Measurements from ENCODE around the gene EPHA10.

EPHA10 gene

DNA sequence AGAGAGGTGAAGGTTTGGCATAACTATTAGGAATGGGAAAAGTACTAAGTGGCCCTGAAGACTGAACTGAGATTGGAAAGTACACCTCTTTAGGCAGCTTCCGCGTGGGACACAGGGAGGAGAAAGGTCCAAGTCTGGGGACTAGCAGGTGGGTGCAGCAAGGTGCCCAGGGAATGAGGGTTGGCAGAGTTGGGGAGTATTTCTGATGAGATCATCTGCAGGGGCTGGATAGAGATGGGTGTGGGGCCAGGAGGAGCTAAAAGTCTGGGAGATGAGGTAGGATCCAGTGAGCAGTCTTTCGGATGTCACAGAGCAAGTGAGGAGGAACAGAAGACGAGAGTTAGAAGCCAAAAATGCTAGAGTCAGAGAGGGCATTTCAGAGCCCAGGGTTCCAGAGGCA, 36.5 kb downstream of the EPHA10 start:
- no peak overlapping the region for H3K4me3 ChIP-seq (ENCODE audit: low read length)
- no peak overlapping the region for H3K27ac ChIP-seq (ENCODE audit: low read length)
- H3K9me3 ChIP-seq (ENCODE audit: control insufficient read depth, low read depth, low read length) = no peaks in the 10 kb centered on the region
- H3K4me1 ChIP-seq (ENCODE audit: control insufficient read depth, low read depth, low read length) = no peaks in the 10 kb centered on the region
- H3K36me3 ChIP-seq (ENCODE audit: control insufficient read depth, low read depth, low read length) = no peaks in the 10 kb centered on the region
- no peak overlapping the region for H3K9ac ChIP-seq (ENCODE audit: low read length)
- H3K27me3 ChIP-seq (ENCODE audit: control insufficient read depth, insufficient read depth, low read length) = peaks cover 1% of the 10 kb centered on the region

DNA sequence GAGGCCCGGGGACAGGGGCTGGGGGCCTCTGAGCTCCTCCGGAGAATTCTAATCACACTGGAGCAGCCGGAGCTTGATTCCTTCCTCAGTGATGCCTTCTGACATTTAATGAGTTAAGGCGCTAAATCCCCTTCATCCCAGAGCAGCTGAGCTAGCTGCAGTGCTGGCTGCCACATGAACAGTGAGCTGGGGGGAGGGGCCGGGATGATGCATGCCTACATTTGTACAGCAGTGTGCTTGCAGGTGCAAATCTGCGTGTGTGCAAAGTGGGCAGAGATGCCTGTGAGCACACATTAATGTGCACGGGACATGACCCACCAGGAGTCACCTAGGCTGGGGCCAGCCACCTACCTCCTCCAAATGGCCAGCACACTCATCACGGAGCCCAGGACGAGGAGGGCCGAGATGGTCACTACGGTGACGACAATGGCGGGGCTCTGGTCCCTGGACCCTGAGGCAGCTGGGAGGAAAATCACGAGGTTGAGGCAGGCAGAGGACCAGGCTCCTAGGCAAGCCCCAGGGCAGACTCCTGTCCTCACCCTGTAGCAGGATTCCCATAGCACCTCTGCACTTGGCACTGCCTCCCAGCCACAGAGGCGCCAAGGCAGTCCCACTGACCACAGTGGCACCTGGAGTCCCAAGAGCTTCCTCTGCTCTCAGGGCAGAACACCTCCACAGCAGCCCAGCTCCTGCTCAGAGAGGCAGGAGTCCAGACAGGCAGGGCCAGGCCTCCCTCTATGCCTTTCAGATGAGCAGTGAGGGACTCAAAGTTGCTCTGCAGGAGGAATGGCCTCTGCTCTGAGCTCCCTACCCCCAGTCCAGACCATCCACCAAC, 38.0 kb downstream of the EPHA10 start:
- Histone ChIP-seq H3K9ac (ENCODE audit: low read length) (no peak overlapping the region), H3K4me1 (ENCODE audit: control insufficient read depth, low read depth, low read length) (no peaks in the 10 kb centered on the region), H3K27me3 (ENCODE audit: control insufficient read depth, insufficient read depth, low read length) (no peaks in the 10 kb centered on the region), H3K4me3 (ENCODE audit: low read length) (no peak overlapping the region), H3K9me3 (ENCODE audit: control insufficient read depth, low read depth, low read length) (no peaks in the 10 kb centered on the region), H3K36me3 (ENCODE audit: control insufficient read depth, low read depth, low read length) (no peaks in the 10 kb centered on the region), H3K27ac (ENCODE audit: low read length) (no peak overlapping the region)

DNA sequence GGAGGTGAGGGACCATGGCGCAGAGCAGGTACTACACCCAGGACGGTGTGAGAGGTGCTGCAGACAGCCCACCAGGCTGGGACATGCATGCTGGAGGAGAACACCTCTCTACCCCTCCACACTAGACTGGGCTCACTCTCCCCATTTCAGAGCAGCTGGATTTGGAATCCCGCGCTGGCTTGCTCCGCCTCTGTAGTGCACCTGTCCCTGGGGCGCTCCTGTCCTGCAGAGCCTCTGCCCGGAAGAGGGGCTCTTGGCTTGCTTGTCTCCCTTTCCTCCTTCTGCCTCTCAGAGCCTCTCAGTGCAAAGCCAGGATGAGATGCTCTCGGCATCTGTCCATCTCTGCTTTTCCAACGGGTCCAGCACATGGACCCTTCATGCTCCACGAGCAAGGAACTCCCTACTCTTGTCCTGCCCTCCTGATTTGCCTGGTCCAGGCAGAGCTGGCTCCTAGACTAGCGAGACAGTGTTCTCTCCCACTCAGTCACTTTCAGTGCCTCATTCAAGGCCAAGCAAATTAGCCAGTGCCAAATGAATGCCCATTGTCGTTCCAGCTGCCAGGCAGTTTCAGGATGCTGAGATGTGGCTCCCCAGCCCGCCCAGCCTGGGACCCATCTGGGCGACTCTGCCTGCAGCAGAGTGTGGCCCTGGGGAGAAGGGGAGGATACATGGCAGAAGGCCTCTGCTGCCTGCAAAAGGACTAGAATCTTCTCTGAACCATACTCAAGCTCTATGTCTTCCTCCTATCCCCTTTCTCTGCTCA, 38.9 kb downstream of the EPHA10 start:
- Histone ChIP-seq H3K4me1 (ENCODE audit: control insufficient read depth, low read depth, low read length) (no peaks in the 10 kb centered on the region), H3K9ac (ENCODE audit: low read length) (no peak overlapping the region), H3K27me3 (ENCODE audit: control insufficient read depth, insufficient read depth, low read length) (no peaks in the 10 kb centered on the region), H3K36me3 (ENCODE audit: control insufficient read depth, low read depth, low read length) (no peaks in the 10 kb centered on the region), H3K27ac (ENCODE audit: low read length) (no peak overlapping the region), H3K9me3 (ENCODE audit: control insufficient read depth, low read depth, low read length) (no peaks in the 10 kb centered on the region), H3K4me3 (ENCODE audit: low read length) (no peak overlapping the region)

DNA sequence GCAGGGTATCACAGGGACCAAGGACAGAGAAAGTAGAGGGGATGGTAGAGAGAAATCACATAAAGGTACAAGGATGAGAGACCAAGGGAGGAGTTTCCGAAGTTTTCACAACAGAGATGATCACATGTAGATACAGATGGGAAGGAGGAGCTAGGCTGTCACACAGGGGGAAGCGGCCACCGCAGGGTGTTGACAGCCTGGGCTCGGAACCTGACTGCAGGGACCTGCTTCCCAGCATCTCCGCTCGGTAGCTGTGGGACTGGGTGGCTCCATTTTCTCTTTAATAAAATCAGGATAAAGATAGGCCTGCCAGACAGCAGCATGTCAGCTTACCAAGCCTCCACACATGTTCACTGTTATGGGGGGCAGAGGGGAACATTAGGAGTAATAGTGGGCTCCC, 40.3 kb downstream of the EPHA10 start:
- H3K9me3 ChIP-seq (ENCODE audit: control insufficient read depth, low read depth, low read length) = no peaks in the 10 kb centered on the region
- no peaks in the 10 kb centered on the region for H3K27me3 ChIP-seq (ENCODE audit: control insufficient read depth, insufficient read depth, low read length)
- H3K4me1 ChIP-seq (ENCODE audit: control insufficient read depth, low read depth, low read length) = no peaks in the 10 kb centered on the region
- no peaks in the 10 kb centered on the region for H3K36me3 ChIP-seq (ENCODE audit: control insufficient read depth, low read depth, low read length)
- H3K27ac ChIP-seq (ENCODE audit: low read length) = no peak overlapping the region
- no peak overlapping the region for H3K4me3 ChIP-seq (ENCODE audit: low read length)
- no peak overlapping the region for H3K9ac ChIP-seq (ENCODE audit: low read length)

DNA sequence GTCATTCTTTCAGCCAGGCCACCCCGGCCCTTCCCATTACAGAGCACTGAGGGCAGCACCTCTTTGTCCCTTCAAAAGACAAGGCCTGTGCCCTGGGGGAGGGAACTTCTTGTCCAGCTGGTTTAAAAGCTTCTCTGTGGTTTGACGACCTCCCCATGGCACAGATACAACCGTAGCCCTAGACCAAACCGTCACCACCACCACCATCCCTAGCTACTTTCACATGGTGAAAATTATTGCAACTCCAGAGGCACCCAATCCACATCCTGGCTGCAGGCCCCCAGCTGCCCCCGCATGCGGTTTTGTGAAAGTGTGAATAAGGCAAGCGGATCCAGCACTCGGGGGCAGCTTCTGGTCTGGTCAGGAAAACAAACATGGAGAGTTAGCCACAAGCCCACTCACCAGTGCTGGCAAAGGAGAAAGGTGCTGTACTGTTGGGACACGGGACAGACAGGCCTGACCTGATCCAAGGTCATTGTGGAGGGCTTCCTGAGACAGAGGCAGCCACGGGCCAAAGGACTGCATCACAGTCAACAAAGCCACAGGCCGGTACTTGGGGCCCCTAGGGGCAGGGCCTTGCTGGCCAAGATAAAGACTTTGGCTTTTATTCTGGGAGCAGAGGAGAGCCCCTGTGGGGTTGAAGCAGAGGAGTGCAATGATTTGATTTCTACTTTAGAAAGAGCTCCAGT, 41.4 kb downstream of the EPHA10 start:
- H3K4me1 ChIP-seq (ENCODE audit: control insufficient read depth, low read depth, low read length) = no peaks in the 10 kb centered on the region
- H3K27me3 ChIP-seq (ENCODE audit: control insufficient read depth, insufficient read depth, low read length) = no peaks in the 10 kb centered on the region
- H3K4me3 ChIP-seq (ENCODE audit: low read length) = no peak overlapping the region
- H3K27ac ChIP-seq (ENCODE audit: low read length) = no peak overlapping the region
- H3K36me3 ChIP-seq (ENCODE audit: control insufficient read depth, low read depth, low read length) = no peaks in the 10 kb centered on the region
- H3K9ac ChIP-seq (ENCODE audit: low read length) = no peak overlapping the region
- no peaks in the 10 kb centered on the region for H3K9me3 ChIP-seq (ENCODE audit: control insufficient read depth, low read depth, low read length)

DNA sequence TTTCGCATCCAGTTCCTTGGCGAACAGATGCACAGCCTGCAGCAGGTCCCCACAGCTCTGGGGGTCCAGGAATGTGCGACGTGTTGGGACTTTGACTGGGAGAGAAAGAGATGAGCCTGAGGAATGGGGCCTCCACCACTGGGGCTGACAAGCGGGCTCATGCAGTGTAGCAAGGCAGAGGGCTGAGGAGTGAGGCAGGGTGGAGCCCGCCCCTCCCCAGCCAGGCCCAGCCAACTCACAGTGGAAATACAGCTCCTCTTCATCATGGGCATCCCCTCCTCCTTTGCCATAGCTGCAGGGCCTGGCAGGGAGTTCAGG, 41.9 kb downstream of the EPHA10 start:
- Histone ChIP-seq H3K27ac (ENCODE audit: low read length) (no peak overlapping the region), H3K9ac (ENCODE audit: low read length) (no peak overlapping the region)

DNA sequence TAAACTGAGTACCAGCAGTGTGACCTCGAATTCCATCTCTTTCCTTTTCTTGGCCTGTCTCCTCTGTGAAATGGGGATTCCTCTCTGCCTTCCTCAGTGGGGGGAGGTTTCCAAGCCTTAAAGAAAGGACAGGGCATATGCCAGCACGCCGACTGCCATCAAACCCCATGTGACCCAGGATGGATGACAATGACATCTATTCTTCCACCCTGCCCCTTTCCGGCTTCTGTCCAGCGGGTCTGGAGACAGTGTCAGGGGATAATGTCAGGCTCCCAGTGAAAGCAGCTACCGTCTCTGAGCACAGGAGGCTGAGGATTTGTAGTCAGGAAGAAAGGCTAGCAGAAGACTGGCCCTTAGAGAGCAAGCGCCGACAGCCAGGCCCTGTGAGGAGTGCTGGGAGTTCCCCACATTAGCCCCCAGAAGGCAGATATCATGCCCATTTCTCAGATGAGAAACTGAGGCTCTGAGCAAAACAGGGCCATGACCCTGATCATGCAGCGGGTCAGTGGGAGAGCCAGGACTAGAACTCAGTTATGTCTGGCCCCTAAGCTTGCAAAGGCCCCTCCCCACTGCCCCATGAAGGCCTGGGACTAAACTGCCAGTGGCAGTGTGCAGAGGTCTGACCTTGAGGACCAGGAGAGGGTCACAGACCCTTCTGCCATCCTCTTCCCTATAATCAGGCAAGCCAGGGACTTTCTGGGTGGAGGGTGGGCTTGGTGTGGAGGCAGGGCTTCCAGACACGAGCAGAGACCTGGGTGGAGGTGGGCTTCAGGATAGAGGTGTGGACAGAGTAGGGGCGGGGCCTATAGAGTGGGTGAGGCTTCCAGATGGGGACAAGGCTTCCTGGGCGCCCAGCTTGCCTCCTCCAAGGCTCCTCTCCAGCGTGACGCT, 42.5 kb downstream of the EPHA10 start:
- no peaks in the 10 kb centered on the region for H3K36me3 ChIP-seq (ENCODE audit: control insufficient read depth, low read depth, low read length)
- H3K27ac ChIP-seq (ENCODE audit: low read length) = no peak overlapping the region
- H3K4me1 ChIP-seq (ENCODE audit: control insufficient read depth, low read depth, low read length) = no peaks in the 10 kb centered on the region
- H3K4me3 ChIP-seq (ENCODE audit: low read length) = no peak overlapping the region
- H3K9me3 ChIP-seq (ENCODE audit: control insufficient read depth, low read depth, low read length) = no peaks in the 10 kb centered on the region
- H3K9ac ChIP-seq (ENCODE audit: low read length) = no peak overlapping the region
- no peaks in the 10 kb centered on the region for H3K27me3 ChIP-seq (ENCODE audit: control insufficient read depth, insufficient read depth, low read length)

More for the DNA sequence above, 41.9 kb downstream of the EPHA10 start:
- H3K27me3 ChIP-seq (ENCODE audit: control insufficient read depth, insufficient read depth, low read length) = no peaks in the 10 kb centered on the region
- no peaks in the 10 kb centered on the region for H3K9me3 ChIP-seq (ENCODE audit: control insufficient read depth, low read depth, low read length)
- no peaks in the 10 kb centered on the region for H3K36me3 ChIP-seq (ENCODE audit: control insufficient read depth, low read depth, low read length)
- H3K4me3 ChIP-seq (ENCODE audit: low read length) = no peak overlapping the region
- no peaks in the 10 kb centered on the region for H3K4me1 ChIP-seq (ENCODE audit: control insufficient read depth, low read depth, low read length)

DNA sequence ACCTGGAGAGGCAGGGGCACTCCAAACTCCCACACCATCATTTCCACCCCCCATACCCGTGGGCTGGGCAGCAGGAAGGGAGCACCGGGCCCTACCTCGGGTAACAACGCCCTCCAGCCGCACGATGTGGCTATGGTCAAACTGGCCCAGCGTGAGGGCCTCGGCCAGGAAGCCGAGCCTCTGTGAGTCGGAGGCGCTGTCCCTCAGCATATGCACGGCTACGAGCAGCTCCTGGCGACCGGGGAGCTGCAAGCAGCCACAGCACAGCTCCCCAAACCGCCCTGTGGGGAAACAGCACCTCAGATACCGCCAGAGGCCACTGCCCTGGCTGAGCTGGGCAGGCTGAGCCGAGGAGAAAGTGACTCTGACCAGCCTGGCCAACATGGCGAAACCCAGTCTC, 43.4 kb downstream of the EPHA10 start:
- Histone ChIP-seq H3K36me3 (ENCODE audit: control insufficient read depth, low read depth, low read length) (no peaks in the 10 kb centered on the region), H3K27ac (ENCODE audit: low read length) (no peak overlapping the region), H3K27me3 (ENCODE audit: control insufficient read depth, insufficient read depth, low read length) (no peaks in the 10 kb centered on the region), H3K4me1 (ENCODE audit: control insufficient read depth, low read depth, low read length) (no peaks in the 10 kb centered on the region), H3K4me3 (ENCODE audit: low read length) (no peak overlapping the region), H3K9me3 (ENCODE audit: control insufficient read depth, low read depth, low read length) (no peaks in the 10 kb centered on the region), H3K9ac (ENCODE audit: low read length) (no peak overlapping the region)

DNA sequence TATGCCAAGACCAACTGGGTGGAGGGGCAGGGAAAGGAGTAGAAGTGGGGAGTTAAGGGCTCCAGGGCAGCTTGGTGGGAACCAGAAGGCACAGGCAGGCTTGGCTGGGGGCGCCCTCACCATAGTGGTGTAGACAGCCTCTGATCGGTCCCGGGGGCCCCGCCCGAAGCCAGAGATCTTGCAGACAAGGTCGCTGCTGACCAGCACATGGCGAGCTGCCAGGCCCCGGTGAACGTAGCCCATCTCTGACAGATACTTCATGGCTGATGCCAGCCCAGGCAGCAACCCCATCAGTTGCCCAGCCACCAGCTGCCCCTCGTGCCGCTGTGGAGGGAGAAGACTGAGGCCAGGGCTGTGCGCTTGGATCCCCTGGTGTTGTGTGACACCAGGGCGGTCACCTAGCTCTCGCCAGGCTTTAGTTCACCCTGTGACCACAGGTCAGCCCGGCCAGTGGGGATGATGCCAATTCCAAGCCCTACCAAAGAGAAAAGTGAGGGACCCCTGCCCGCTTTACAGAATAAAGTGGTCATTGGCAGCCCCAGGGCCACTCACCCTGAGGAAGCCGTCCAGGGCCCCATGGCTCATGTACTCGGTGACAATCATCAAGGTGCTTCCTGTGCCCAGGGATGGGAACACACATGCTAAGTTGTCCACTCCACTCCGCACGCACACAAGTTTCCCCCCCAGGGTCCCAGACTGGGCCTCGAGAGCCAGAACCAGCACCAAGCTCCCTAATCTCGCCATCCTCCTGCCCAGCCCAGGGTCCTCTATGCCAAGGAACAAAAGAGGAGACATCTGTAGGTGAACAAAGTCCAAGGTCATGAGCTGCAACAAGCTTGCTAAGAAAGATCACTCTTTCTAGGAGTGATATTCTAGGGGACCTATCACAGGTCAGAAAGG, 44.4 kb downstream of the EPHA10 start:
- Histone ChIP-seq H3K27ac (ENCODE audit: low read length) (no peak overlapping the region), H3K27me3 (ENCODE audit: control insufficient read depth, insufficient read depth, low read length) (no peaks in the 10 kb centered on the region), H3K9ac (ENCODE audit: low read length) (no peak overlapping the region), H3K4me3 (ENCODE audit: low read length) (no peak overlapping the region), H3K36me3 (ENCODE audit: control insufficient read depth, low read depth, low read length) (no peaks in the 10 kb centered on the region), H3K4me1 (ENCODE audit: control insufficient read depth, low read depth, low read length) (no peaks in the 10 kb centered on the region), H3K9me3 (ENCODE audit: control insufficient read depth, low read depth, low read length) (no peaks in the 10 kb centered on the region)

DNA sequence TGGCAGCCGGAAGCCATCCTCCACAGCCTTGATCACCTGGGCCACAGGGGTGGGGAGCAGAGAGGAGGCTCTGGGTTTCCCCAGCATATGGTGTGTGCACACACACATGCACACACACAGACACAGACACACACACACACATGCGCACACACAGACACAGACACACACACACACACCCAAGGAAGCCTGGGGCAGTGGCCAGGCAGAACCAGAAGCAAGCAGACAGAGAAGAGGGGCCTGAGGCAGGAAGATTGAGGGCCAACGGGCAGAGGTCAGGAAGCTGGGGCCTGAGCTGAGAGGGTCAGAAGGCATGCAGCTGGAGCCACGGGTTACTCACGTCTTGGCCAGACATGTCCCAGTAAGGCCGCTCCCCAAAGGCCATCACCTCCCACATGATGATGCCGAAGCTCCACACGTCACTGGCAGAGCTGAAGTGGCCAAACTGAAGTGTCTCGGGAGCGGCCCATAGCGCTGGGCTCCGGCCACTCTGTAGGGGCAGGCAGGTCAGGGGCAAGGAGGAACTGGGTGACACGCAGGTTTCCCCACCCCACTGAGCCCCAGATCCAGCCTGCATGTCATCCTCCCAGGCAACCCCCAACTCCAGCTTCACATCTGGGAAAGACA, 45.2 kb downstream of the EPHA10 start:
- Histone ChIP-seq H3K27ac (ENCODE audit: low read length) (no peak overlapping the region), H3K4me3 (ENCODE audit: low read length) (no peak overlapping the region), H3K4me1 (ENCODE audit: control insufficient read depth, low read depth, low read length) (no peaks in the 10 kb centered on the region), H3K9ac (ENCODE audit: low read length) (no peak overlapping the region), H3K36me3 (ENCODE audit: control insufficient read depth, low read depth, low read length) (no peaks in the 10 kb centered on the region), H3K27me3 (ENCODE audit: control insufficient read depth, insufficient read depth, low read length) (no peaks in the 10 kb centered on the region), H3K9me3 (ENCODE audit: control insufficient read depth, low read depth, low read length) (no peaks in the 10 kb centered on the region)
